Ovary (tissue), 9 donors: Measurements from ENCODE around the gene IGSF9B. TPM values are rescaled to one million over a fixed set of nuclear protein-coding genes. Genes with fewer than 3 reads are reported as not detected.

Source experiments
- DNase-seq, 5 donors: peaks; one replicate each; pipeline ENCODE4 v3.0.0-alpha.2; 2019 to 2020
- H3K27ac ChIP-seq, 2 donors: fragments of 200-600 bp; one replicate each; pipeline versions ENCODE4 v1.5.1 to v1.8.0; 2019 to 2022
- H3K27me3 ChIP-seq: fragments of 200-600 bp; one replicate; pipeline ENCODE4 v1.8.0; 2022
- H3K36me3 ChIP-seq: fragments of 200-600 bp; sonication (generic); one replicate; pipeline ENCODE4 v1.5.1; 2019
- H3K4me1 ChIP-seq: one replicate; pipeline ENCODE4 v1.8.1; 2013; ENCODE audit warnings: mild to moderate bottlenecking, moderate library complexity; ENCODE audit not compliant: insufficient read depth
- H3K4me3 ChIP-seq: fragments of 200-600 bp; sonication (generic); one replicate; pipeline ENCODE4 v1.5.1; 2017
- H3K9me3 ChIP-seq, 2 donors: fragments of 200-600 bp in 1 of 2; sonication (generic) in 1 of 2; one replicate each; pipeline versions ENCODE4 v1.5.1 to v1.8.1; 2013 to 2019; ENCODE audit warnings: mild to moderate bottlenecking in 1 of 2, moderate library complexity in 1 of 2
- CTCF ChIP-seq, 3 donors: fragments of 450-650 bp in 2 of 3; fragments of 200-600 bp in 1 of 3; IDR thresholded peaks; one replicate each; pipeline versions ENCODE4 v1.5.1 to v1.8.0; 2016 to 2022; ENCODE audit warnings: antibody characterized with exemption in 3 of 3, mild to moderate bottlenecking in 1 of 3
- EP300 ChIP-seq: sonication (generic); formaldehyde crosslinking; IDR thresholded peaks from one replicate; pipeline ENCODE4 v1.6.1; 2017; ENCODE audit warnings: antibody characterized with exemption
- POLR2A ChIP-seq: fragments of 450-650 bp; IDR thresholded peaks from one replicate; pipeline ENCODE4 v1.6.1; 2017; ENCODE audit warnings: antibody characterized with exemption, mild to moderate bottlenecking, moderate library complexity
- WGBS, 3 donors: extraction: QIAGEN DNeasy Blood & Tissue Kit in 1 of 3; methylation state at CpG; one replicate each; pipeline versions ENCODE4 v1.1.5 to v1.1.7; 2013 to 2017; 5-methylcytosine and 5-hydroxymethylcytosine counted together
- intact Hi-C, 4 donors: fragments of 100-400 bp; cut with DNase I; formaldehyde crosslinking; loops; one replicate each; pipeline versions ENCODE4 v1.11.0 to v1.15.1; 2022 to 2023
- polyA plus RNA-seq, 2 donors: library from polyadenylated mRNA; stranded (reverse); fragments of 200-250 nt in 1 of 2; fragments of 350-450 nt in 1 of 2; fragmentation: Illumina TruSeq in 1 of 2; extraction: RNeasy Lipid Tissue Mini Kit (QIAGEN cat#74804) in 1 of 2; gene quantifications; one replicate each; pipeline ENCODE4 v1.2.3, GENCODE V29; 2013 to 2014
- total RNA-seq, 7 donors: library from RNA; depleted of rRNA in 2 of 7; stranded (reverse); fragments of >200 nt in 2 of 7; fragmentation: NEBNext Ultra II Directional in 3 of 7; extraction: Animal tissue kit (Norgen Biotek cat#: 25700) in 3 of 7; gene quantifications; one replicate each; pipeline versions ENCODE4 v1.1.0 to v1.2.4, GENCODE V29; 2016 to 2023
- donor health status: DM: no; HTN: no; CAD: no; lungs with moderate emphysema.
- donor health status: DM: no; HTN: no; CAD: no.
- donor health status: Bipolar disorder and iron deficiency.
- donor health status: DM: yes; HTN: yes; CAD: no.
- donor health status: DM: no; HTN: no; CAD: no.
- donor health status: DM: yes; HTN: yes; CAD: no.

IGSF9B gene
- total and polyA plus RNA-seq, 9 donors: 0.48 to 15.4 (median 4.7) TPM

- H3K27me3 ChIP-seq: no peaks in the 10 kb centered on the region
- intact Hi-C loops: no loop called here
- no peak for TF ChIP-seq POLR2A
- TF ChIP-seq CTCF (IDR thresholded peaks at IDR 0.05): no peak
- TF ChIP-seq EP300: no peak
- no peaks in the 10 kb centered on the region for H3K4me1 ChIP-seq
- no peaks in the 10 kb centered on the region for H3K9me3 ChIP-seq
- H3K27ac ChIP-seq: no peak overlapping the region
- H3K36me3 ChIP-seq: no peaks in the 10 kb centered on the region
- DNase-seq: no peak
- WGBS, 3 donors: 16 to 23% (median 18%) methylated on average over 10 of the region's 10 CpGs
- no peak overlapping the region for H3K4me3 ChIP-seq
Observed at GRCh38 chr11:133895061-133895479, 61.7 kb downstream of the IGSF9B start.

DNA sequence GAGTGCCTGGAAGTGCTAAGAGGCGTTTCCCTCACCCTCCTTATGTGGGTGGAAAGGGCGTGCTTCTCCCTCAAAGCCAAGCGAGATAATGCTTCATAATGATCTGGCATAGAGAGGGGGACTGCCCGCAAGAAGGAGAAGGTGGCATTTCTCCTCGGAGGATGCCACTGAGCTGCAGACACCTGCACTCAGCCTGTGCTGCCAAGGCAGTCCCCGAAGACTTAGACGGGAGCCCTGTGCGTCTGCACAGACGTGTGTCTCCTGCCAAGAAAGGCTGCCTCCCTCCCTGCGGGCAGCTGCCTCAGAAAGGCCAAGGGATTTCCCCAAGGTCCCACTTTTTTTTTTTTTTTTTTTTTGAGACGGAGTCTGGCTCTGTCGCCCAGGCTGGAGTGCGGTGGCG is 63.4 kb downstream of the IGSF9B start:
- Histone ChIP-seq H3K4me1 (no peaks in the 10 kb centered on the region), H3K27me3 (no peaks in the 10 kb centered on the region), H3K27ac (no peak overlapping the region), H3K36me3 (no peaks in the 10 kb centered on the region), H3K4me3 (no peak overlapping the region), H3K9me3 (no peaks in the 10 kb centered on the region)
- intact Hi-C loops: no loop called here
- no peak for DNase-seq
- WGBS, 3 donors: 66 to 82% (median 71%) methylated on average over 14 of the region's 14 CpGs
- TF ChIP-seq EP300: no peak
- no peak for TF ChIP-seq CTCF (IDR thresholded peaks at IDR 0.05)
- TF ChIP-seq POLR2A: no peak

- Histone ChIP-seq H3K9me3 (no peaks in the 10 kb centered on the region), H3K4me3 (no peak overlapping the region), H3K4me1 (no peaks in the 10 kb centered on the region), H3K36me3 (no peaks in the 10 kb centered on the region), H3K27ac (no peak overlapping the region), H3K27me3 (no peaks in the 10 kb centered on the region)
- WGBS, 3 donors: 82 to 87% (median 83%) methylated on average over 19 of the region's 19 CpGs
- no peak for DNase-seq
- intact Hi-C loops: no loop called here
- TF ChIP-seq EP300 (no peak), POLR2A (no peak), CTCF (IDR thresholded peaks at IDR 0.05) (no peak)
Observed at GRCh38 chr11:133892584-133893380, 64.0 kb downstream of the IGSF9B start.

- Histone ChIP-seq H3K27me3 (no peaks in the 10 kb centered on the region), H3K36me3 (no peaks in the 10 kb centered on the region), H3K4me3 (no peak overlapping the region), H3K4me1 (no peaks in the 10 kb centered on the region), H3K9me3 (no peaks in the 10 kb centered on the region), H3K27ac (no peak overlapping the region)
- intact Hi-C loops: no loop called here
- DNase-seq: no peak
- 63 to 70% (median 65%) methylated on average over 8 of the region's 8 CpGs for WGBS, 3 donors
- TF ChIP-seq POLR2A: no peak
- no peak for TF ChIP-seq CTCF (IDR thresholded peaks at IDR 0.05)
- no peak for TF ChIP-seq EP300
Observed at GRCh38 chr11:133892126-133892525, 64.6 kb downstream of the IGSF9B start.
